CD4-positive, alpha-beta T cell treated with Interleukin-2 at 100 ng/mL for 4 hours (primary cell): Measurements from ENCODE around the gene TRIM62.

Experiments
- DNase-seq: peaks from one replicate; pipeline ENCODE4 v3.0.0-alpha.2; 2020; ENCODE audit warnings: low spot score

The TRIM62 gene

GRCh38 chr1:33098371-33098770 lies 83.5 kb downstream of the TRIM62 start:
- DNase-seq, result peak; percentile 22

GRCh38 chr1:33097762-33098161 lies 84.1 kb downstream of the TRIM62 start:
- DNase-seq, result no peak

- peak; percentile 27 for DNase-seq
Observed at GRCh38 chr1:33097137-33097611, 84.7 kb downstream of the TRIM62 start.

- DNase-seq, result no peak
Observed at GRCh38 chr1:33096363-33097005, 85.4 kb downstream of the TRIM62 start.
